SK-N-SH (cell line): ENCODE results near the gene ESYT3. TPM values are rescaled to one million over a fixed set of nuclear protein-coding genes. Genes with fewer than 3 reads are reported as not detected.

ENCODE experiments used
- CTCF ChIA-PET: fragments of 300-600, 350-600 bp; formaldehyde crosslinking; extraction: SDS; loops from one replicate; lab custom pipeline; 2021; lab: Yijun Ruan, JAX
- POLR2A ChIA-PET: fragments of 350-600 bp; sonication (Branson Sonifier 250); formaldehyde crosslinking; extraction: SDS; loops from one replicate; lab custom pipeline; 2020; ENCODE audit warnings: antibody characterized with exemption, inconsistent platforms; lab: Yijun Ruan, JAX
- DNase-seq: peaks from one replicate; pipeline ENCODE4 v3.0.0; 2012
- H2AFZ ChIP-seq: fragments of 200-600 bp; sonication (generic); 2 replicates; pipeline ENCODE4 v1.8.1; 2016; ENCODE audit warnings: antibody characterized with exemption, mild to moderate bottlenecking, low read depth
- H3F3A ChIP-seq: fragments of 200-600 bp; sonication (generic); replicated peaks from 2 replicates; pipeline ENCODE3; 2016; ENCODE audit warnings: antibody characterized with exemption, mild to moderate bottlenecking; ENCODE audit not compliant: insufficient read depth
- H3K27ac ChIP-seq, 2 experiments: fragments of 200-500 bp in 1 of 2; fragments of 200-600 bp in 1 of 2; sonication (Bioruptor generic) in 1 of 2; sonication (generic), shearing (Covaris generic) in 1 of 2; 2 replicates each; pipeline versions ENCODE4 v1.5.1 to v1.6.1; 2014 to 2016; ENCODE audit warnings: low read depth in 2 of 2, inconsistent platforms in 1 of 2, low read length in 1 of 2, mild to moderate bottlenecking in 1 of 2, mixed read lengths in 1 of 2
- H3K27me3 ChIP-seq: fragments of 200-600 bp; sonication (generic), shearing (Covaris generic); 2 replicates; pipeline ENCODE4 v1.6.1; 2016; ENCODE audit warnings: mixed run types; ENCODE audit not compliant: insufficient read depth
- H3K36me3 ChIP-seq, 2 experiments: fragments of 200-500 bp in 1 of 2; fragments of 200-600 bp in 1 of 2; sonication (Bioruptor generic) in 1 of 2; sonication (generic) in 1 of 2; replicated peaks in 1 of 2; 2 replicates each; pipeline versions ENCODE3 to v1.5.1; 2014 to 2016; ENCODE audit warnings: low read length in 1 of 2, mild to moderate bottlenecking in 1 of 2; ENCODE audit not compliant: insufficient read depth in 2 of 2, control insufficient read depth in 1 of 2
- H3K4me1 ChIP-seq, 2 experiments: fragments of 200-500 bp in 1 of 2; fragments of 200-600 bp in 1 of 2; sonication (Bioruptor generic) in 1 of 2; sonication (generic), shearing (Covaris generic) in 1 of 2; 2 replicates each; pipeline versions ENCODE4 v1.5.1 to v1.6.1; 2014 to 2016; ENCODE audit warnings: low read depth in 1 of 2, low read length in 1 of 2, mixed run types in 1 of 2; ENCODE audit not compliant: insufficient read depth in 2 of 2, control insufficient read depth in 1 of 2
- H3K4me2 ChIP-seq: fragments of 200-600 bp; sonication (generic), shearing (Covaris generic); 2 replicates; pipeline ENCODE4 v1.6.1; 2017; ENCODE audit warnings: mixed run types
- H3K4me3 ChIP-seq, 2 experiments: fragments of 200-500 bp in 1 of 2; fragments of 200-600 bp in 1 of 2; sonication (Bioruptor generic) in 1 of 2; sonication (generic), shearing (Covaris generic) in 1 of 2; 2 replicates each; pipeline versions ENCODE4 v1.5.1 to v1.8.1; 2014 to 2016; ENCODE audit warnings: low read depth in 2 of 2, inconsistent platforms in 1 of 2, low read length in 1 of 2, mild to moderate bottlenecking in 1 of 2, mixed read lengths in 1 of 2, moderate library complexity in 1 of 2
- H3K79me2 ChIP-seq: fragments of 200-600 bp; sonication (generic); 2 replicates; pipeline ENCODE4 v1.8.1; 2017; ENCODE audit warnings: mild to moderate bottlenecking; ENCODE audit not compliant: insufficient read depth
- H3K9ac ChIP-seq: fragments of 200-600 bp; sonication (generic); 2 replicates; pipeline ENCODE4 v1.6.1; 2017; ENCODE audit warnings: mixed run types
- H3K9me2 ChIP-seq: fragments of 200-600 bp; sonication (generic); 2 replicates; pipeline ENCODE4 v1.6.1; 2017; ENCODE audit warnings: mixed run types
- H3K9me3 ChIP-seq: fragments of 200-600 bp; sonication (generic); 2 replicates; pipeline ENCODE4 v1.6.1; 2017; ENCODE audit warnings: mixed run types, mild to moderate bottlenecking, moderate library complexity
- H4K20me1 ChIP-seq: fragments of 200-600 bp; sonication (generic); 2 replicates; pipeline ENCODE4 v1.6.1; 2017; ENCODE audit warnings: mild to moderate bottlenecking, mixed run types; ENCODE audit not compliant: insufficient read depth
- CTCF ChIP-seq: fragments of 200-600 bp; sonication (generic); IDR thresholded peaks from 2 replicates; pipeline ENCODE4 v1.6.1; 2017; ENCODE audit warnings: antibody characterized with exemption, mild to moderate bottlenecking, moderate library complexity
- ELF1 ChIP-seq: IDR thresholded peaks from 2 replicates; pipeline ENCODE4 v1.4.0; 2012
- EP300 ChIP-seq, 2 experiments: IDR thresholded peaks; 2 replicates each; pipeline versions ENCODE4 v1.4.0 to v1.6.1; 2012; ENCODE audit warnings: borderline replicate concordance in 1 of 2, low read depth in 1 of 2, low read length in 1 of 2
- EZH2phosphoT487 ChIP-seq: fragments of 200-600 bp; sonication (generic); IDR thresholded peaks from 2 replicates; pipeline ENCODE4 v1.6.1; 2017; ENCODE audit warnings: low read depth, mixed run types, mild to moderate bottlenecking, antibody characterized with exemption, moderate library complexity, borderline replicate concordance
- FOXJ3 ChIP-seq: sonication (generic); formaldehyde crosslinking; IDR thresholded peaks from 2 replicates; pipeline ENCODE4 v1.5.1; 2020; ENCODE audit warnings: mild to moderate bottlenecking, missing genetic modification reagents
- FOXM1 ChIP-seq: IDR thresholded peaks from 2 replicates; pipeline ENCODE4 v1.4.0; 2012; ENCODE audit warnings: low read depth, mild to moderate bottlenecking
- GABPA ChIP-seq: IDR thresholded peaks from 2 replicates; pipeline ENCODE4 v1.4.0; 2012; ENCODE audit warnings: low read depth, mild to moderate bottlenecking
- GATA2 ChIP-seq: sonication (generic); formaldehyde crosslinking; IDR thresholded peaks from 2 replicates; pipeline ENCODE4 v1.5.0; 2020; ENCODE audit warnings: mild to moderate bottlenecking, missing genetic modification reagents
- IRF3 ChIP-seq: fragments of 150-350 bp; IDR thresholded peaks from 2 replicates; pipeline ENCODE4 v1.6.1; 2016; ENCODE audit warnings: mild to moderate bottlenecking, low read depth, low read length
- JUND ChIP-seq: IDR thresholded peaks from 2 replicates; pipeline ENCODE4 v1.4.0; 2012
- POLR2AphosphoS5 ChIP-seq: IDR thresholded peaks from 2 replicates; pipeline ENCODE4 v1.6.1; 2012; ENCODE audit warnings: low read depth, low read length
- RAD21 ChIP-seq: IDR thresholded peaks from 2 replicates; pipeline ENCODE4 v1.6.1; 2012; ENCODE audit warnings: mild to moderate bottlenecking, low read length
- REST ChIP-seq: IDR thresholded peaks from 2 replicates; pipeline ENCODE4 v1.6.1; 2012; ENCODE audit warnings: mild to moderate bottlenecking, low read depth, low read length, moderate library complexity
- RFX5 ChIP-seq: IDR thresholded peaks from 2 replicates; pipeline ENCODE4 v1.6.1; 2012; ENCODE audit warnings: mild to moderate bottlenecking, improper control_type of control experiment, low read length
- RXRA ChIP-seq: IDR thresholded peaks from 2 replicates; pipeline ENCODE4 v1.4.0; 2012; ENCODE audit warnings: low read depth, mild to moderate bottlenecking, borderline replicate concordance
- TCF12 ChIP-seq: IDR thresholded peaks from 2 replicates; pipeline ENCODE4 v1.4.0; 2012
- TEAD4 ChIP-seq: IDR thresholded peaks from 2 replicates; pipeline ENCODE4 v1.4.0; 2012; ENCODE audit warnings: mild to moderate bottlenecking, borderline replicate concordance; ENCODE audit not compliant: insufficient read depth
- WGBS: methylation state at CpG from one replicate; pipeline ENCODE4 v1.1.6; 2017; ENCODE audit warnings: low lambda C conversion rate; 5-methylcytosine and 5-hydroxymethylcytosine counted together
- polyA plus RNA-seq, 3 experiments: library from polyadenylated mRNA; depleted of rRNA; stranded (reverse); fragments of >200 nt; gene quantifications; 2 replicates each; pipeline ENCODE4 v1.2.3, GENCODE V29; 2012

Gene ESYT3
- polyA plus RNA-seq, 1 of the 3 experiments (the other 2 are of a cell fraction) = 0.33 TPM

- H3K4me3 ChIP-seq = no peak overlapping the region
- POLR2A ChIA-PET = no interaction called here
- H4K20me1 ChIP-seq = no peaks in the 10 kb centered on the region
- CTCF ChIA-PET = no interaction called here
- H3K4me2 ChIP-seq = no peak overlapping the region
- H3K9me3 ChIP-seq = no peaks in the 10 kb centered on the region
- 81% methylated on average over 3 of the region's 3 CpGs for WGBS
- H3K27me3 ChIP-seq = no peaks in the 10 kb centered on the region
- no peaks in the 10 kb centered on the region for H3F3A ChIP-seq
- H3K9ac ChIP-seq = no peak overlapping the region
- no peak overlapping the region for H2AFZ ChIP-seq
- no peak overlapping the region for H3K27ac ChIP-seq
- DNase-seq = no peak
- no peaks in the 10 kb centered on the region for H3K36me3 ChIP-seq
- no peak for TF ChIP-seq CTCF
- no peak for TF ChIP-seq EP300 (IDR thresholded peaks at IDR 0.05; ENCODE audit: borderline replicate concordance in 1 of 2, low read depth in 1 of 2, low read length in 1 of 2)
- no peaks in the 10 kb centered on the region for H3K4me1 ChIP-seq
- H3K79me2 ChIP-seq = no peaks in the 10 kb centered on the region
- H3K9me2 ChIP-seq = no peaks in the 10 kb centered on the region
Measured at GRCh38 chr3:138448631-138449030, 14.2 kb downstream of the ESYT3 start.

- H3K27ac ChIP-seq = no peak overlapping the region
- H3K36me3 ChIP-seq = no peaks in the 10 kb centered on the region
- H3F3A ChIP-seq = no peaks in the 10 kb centered on the region
- no peaks in the 10 kb centered on the region for H3K79me2 ChIP-seq
- no peak overlapping the region for H3K9ac ChIP-seq
- H4K20me1 ChIP-seq = no peaks in the 10 kb centered on the region
- no peak overlapping the region for H3K4me2 ChIP-seq
- DNase-seq = no peak
- POLR2A ChIA-PET = no interaction called here
- 100% methylated on average over 1 of the region's 3 CpGs for WGBS
- H2AFZ ChIP-seq = no peak overlapping the region
- H3K9me3 ChIP-seq = no peaks in the 10 kb centered on the region
- TF ChIP-seq RFX5 (no peak), RXRA (no peak), GATA2 (CRISPR knock-in tag) (no peak), ELF1 (no peak), TEAD4 (no peak), REST (no peak), RAD21 (no peak), FOXJ3 (CRISPR knock-in tag) (no peak), JUND (no peak), FOXM1 (no peak), EZH2phosphoT487 (no peak), IRF3 (no peak), TCF12 (no peak), POLR2AphosphoS5 (no peak), GABPA (no peak), EP300 (IDR thresholded peaks at IDR 0.05; ENCODE audit: borderline replicate concordance in 1 of 2, low read depth in 1 of 2, low read length in 1 of 2) (no peak)
- no peaks in the 10 kb centered on the region for H3K27me3 ChIP-seq
- no peaks in the 10 kb centered on the region for H3K9me2 ChIP-seq
- no peak overlapping the region for H3K4me3 ChIP-seq
- CTCF ChIA-PET = interaction anchor here (1.5 kb wide), 1 partner anchor 30 kb away, joined by 5 read pairs; no protein-coding TSS in a partner anchor
- H3K4me1 ChIP-seq = no peaks in the 10 kb centered on the region
Measured at GRCh38 chr3:138449490-138449889, 15.1 kb downstream of the ESYT3 start.
